ENCODE data around the gene ZNF140.

The ZNF140 gene

GRCh38 chr12:133130808-133131128 is 50.0 kb downstream of the ZNF140 start:
- no peak for DNase-seq

- DNase-seq: no peak
These were observed 55.0 kb downstream of the ZNF140 start for GRCh38 chr12:133135747-133136146.

GRCh38 chr12:133145981-133146380 is 65.3 kb downstream of the ZNF140 start:
- no peak for DNase-seq

DNA sequence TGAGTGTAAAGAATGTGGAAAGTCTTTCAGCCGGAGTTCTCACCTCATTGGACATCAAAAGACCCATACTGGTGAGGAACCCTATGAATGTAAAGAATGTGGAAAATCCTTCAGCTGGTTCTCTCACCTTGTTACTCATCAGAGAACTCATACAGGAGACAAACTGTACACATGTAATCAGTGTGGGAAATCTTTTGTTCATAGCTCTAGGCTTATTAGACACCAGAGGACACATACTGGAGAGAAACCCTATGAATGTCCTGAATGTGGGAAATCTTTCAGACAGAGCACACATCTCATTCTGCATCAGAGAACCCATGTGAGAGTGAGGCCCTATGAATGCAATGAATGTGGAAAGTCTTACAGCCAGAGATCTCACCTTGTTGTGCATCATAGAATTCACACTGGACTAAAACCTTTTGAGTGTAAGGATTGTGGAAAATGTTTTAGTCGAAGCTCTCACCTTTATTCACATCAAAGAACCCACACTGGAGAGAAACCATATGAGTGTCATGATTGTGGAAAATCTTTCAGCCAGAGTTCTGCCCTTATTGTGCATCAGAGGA is 75.5 kb downstream of the ZNF140 start:
- DNase-seq: no peak
